A673 (cell line): ENCODE measurements around the gene DNAAF8.

Experiments used
- CTCF ChIP-seq: fragments of 300-800, 200-600 bp; sonication (generic); conservative IDR thresholded peaks from 2 replicates; pipeline ENCODE4 v1.5.1; 2017; ENCODE audit warnings: low read depth, mild to moderate bottlenecking, antibody characterized with exemption, low read length, moderate library complexity, mixed read lengths
- EZH2 ChIP-seq: fragments of 200-600 bp; sonication (generic); IDR thresholded peaks from 2 replicates; pipeline ENCODE4 v1.6.1; 2017; ENCODE audit warnings: borderline replicate concordance, low read depth, mild to moderate bottlenecking, mixed read lengths, antibody characterized with exemption, low read length; ENCODE audit not compliant: poor library complexity, severe bottlenecking

- TF ChIP-seq CTCF (no peak), EZH2 (no peak)
Measured at GRCh38 chr16:4734730-4735535, 596 bp downstream of the DNAAF8 start.
